GM18861 (cell line): ENCODE results near the gene HOXA1.

Experiments used
- ATAC-seq: cut with Tn5 transposase; IDR thresholded peaks from one replicate; pipeline ENCODE4 v1.9.1; 2021; ENCODE audit not compliant: unreplicated experiment

HOXA1 gene

GRCh38 chr7:27094304-27095049 lies 1.3 kb downstream of the HOXA1 start:
- no peak for ATAC-seq

GRCh38 chr7:27093184-27093895 lies 2.5 kb downstream of the HOXA1 start:
- no peak for ATAC-seq

- ATAC-seq: no peak
These were observed 3.0 kb downstream of the HOXA1 start for GRCh38 chr7:27092819-27093110.

- no peak for ATAC-seq
These were observed 3.6 kb downstream of the HOXA1 start for GRCh38 chr7:27091941-27092818.

- no peak for ATAC-seq
These were observed 4.7 kb downstream of the HOXA1 start for GRCh38 chr7:27091105-27091504.

GRCh38 chr7:27088002-27088922 lies 7.5 kb downstream of the HOXA1 start:
- no peak for ATAC-seq

GRCh38 chr7:27083646-27084045 lies 12.2 kb downstream of the HOXA1 start:
- ATAC-seq: peak; percentile 56

GRCh38 chr7:27082171-27082570 lies 13.6 kb downstream of the HOXA1 start:
- no peak for ATAC-seq

- no peak for ATAC-seq
These were observed 14.9 kb downstream of the HOXA1 start for GRCh38 chr7:27080844-27081436.

- ATAC-seq: no peak
These were observed 16.4 kb downstream of the HOXA1 start for GRCh38 chr7:27079234-27079975.

- ATAC-seq: no peak
These were observed 17.1 kb downstream of the HOXA1 start for GRCh38 chr7:27078616-27079233.

- no peak for ATAC-seq
These were observed 22.7 kb downstream of the HOXA1 start for GRCh38 chr7:27073076-27073475.

- ATAC-seq: no peak
These were observed 24.0 kb downstream of the HOXA1 start for GRCh38 chr7:27071622-27072390.

- no peak for ATAC-seq
These were observed 27.5 kb downstream of the HOXA1 start for GRCh38 chr7:27068259-27068658.

- ATAC-seq: no peak
These were observed 29.7 kb downstream of the HOXA1 start for GRCh38 chr7:27066148-27066547.

GRCh38 chr7:27065709-27066108 lies 30.1 kb downstream of the HOXA1 start:
- no peak for ATAC-seq

- no peak for ATAC-seq
These were observed 31.1 kb downstream of the HOXA1 start for GRCh38 chr7:27064661-27065060.

- no peak for ATAC-seq
These were observed 31.6 kb downstream of the HOXA1 start for GRCh38 chr7:27064159-27064558.
